ENCODE measurements around the gene SHD. TPM values are rescaled to one million over a fixed set of nuclear protein-coding genes. Genes with fewer than 3 reads are reported as not detected.

Gene SHD
- total and polyA plus RNA-seq, 2 of the 13 experiments (the other 11 are each of a cell fraction or from before 2014, with no cell fraction given), result 0.11 to 0.20 TPM

GRCh38 chr19:4267901-4268815 is 10.9 kb upstream of the SHD start (continued):
- peak; percentile 33; the same call in 1 of the 2 replicates for TF ChIP-seq UBTF (CRISPR knock-in tag; IDR thresholded peaks at IDR 0.05)
- no peak for TF ChIP-seq EZH2 (conservative IDR thresholded peaks at IDR 0.05; ENCODE audit: low read depth, low read length)
- TF ChIP-seq LBX2 (CRISPR knock-in tag; IDR thresholded peaks at IDR 0.05; ENCODE audit: borderline replicate concordance), result no peak
- no peak for TF ChIP-seq ZBTB46 (CRISPR knock-in tag; IDR thresholded peaks at IDR 0.05; ENCODE audit: borderline replicate concordance)
- 0 out of 2 replicates have a peak, but pooled peaks have one; percentile 27 for TF ChIP-seq HNF4G (IDR thresholded peaks at IDR 0.05; ENCODE audit: borderline replicate concordance, low read depth, low read length)
- TF ChIP-seq HNF4G (CRISPR knock-in tag; IDR thresholded peaks at IDR 0.05; ENCODE audit: borderline replicate concordance, low read depth), result no peak
- no peak for TF ChIP-seq AGO2 (optimal IDR thresholded peaks at IDR 0.05; ENCODE audit: low read depth, low read length)
- TF ChIP-seq ZBTB38 (CRISPR knock-in tag; IDR thresholded peaks at IDR 0.05), result peak; percentile 16; the same call in 1 of the 2 replicates
- peak; percentile 28; the same call in 1 of the 2 replicates for TF ChIP-seq ZHX2 (IDR thresholded peaks at IDR 0.05; ENCODE audit: low read depth)
- no peak for TF ChIP-seq ZHX2 (CRISPR knock-in tag; IDR thresholded peaks at IDR 0.05; ENCODE audit: borderline replicate concordance)
- peak; percentile 39; the same call in 1 of the 2 replicates for TF ChIP-seq ZNF280B (CRISPR knock-in tag; IDR thresholded peaks at IDR 0.05; ENCODE audit: borderline replicate concordance)
- TF ChIP-seq NRL (CRISPR knock-in tag; IDR thresholded peaks at IDR 0.05; ENCODE audit: borderline replicate concordance), result peak; percentile 60; the same call in 1 of the 2 replicates
- TF ChIP-seq SRF (IDR thresholded peaks at IDR 0.05; ENCODE audit: low read depth, low read length), result 0 out of 2 replicates have a peak, but pooled peaks have one; percentile 22
- TF ChIP-seq HOXA3 (CRISPR knock-in tag; IDR thresholded peaks at IDR 0.05), result peak; percentile 28; the same call in 1 of the 2 replicates
- 0 out of 2 replicates have a peak, but pooled peaks have one; percentile 40 for TF ChIP-seq AHR (CRISPR knock-in tag; IDR thresholded peaks at IDR 0.05)
